Calu3 (cell line): ENCODE measurements around the gene FAM117B. TPM values are rescaled to one million over a fixed set of nuclear protein-coding genes. Genes with fewer than 3 reads are reported as not detected.

Experiments used
- BruUV-seq: library from RNA; stranded (reverse); fragments of 400-500 nt; replicated peaks from 2 replicates; lab custom pipeline; 2021; lab: Mats Ljungman, UMichigan
- CTCF ChIA-PET: fragments of 300-600 bp; sonication (Branson Sonifier 250); formaldehyde crosslinking; loops from one replicate; lab custom pipeline; 2022; ENCODE audit warnings: antibody characterized with exemption; lab: Charles Lee
- DNase-seq: peaks from one replicate; pipeline ENCODE4 v3.0.0; 2022
- H3K27ac Mint-ChIP-seq: one replicate; pipeline ENCODE4 v1.8.0; 2022; ENCODE audit warnings: mixed read lengths; ENCODE audit not compliant: unreplicated experiment
- H3K27me3 Mint-ChIP-seq: one replicate; pipeline ENCODE4 v1.8.0; 2022; ENCODE audit warnings: mixed read lengths; ENCODE audit not compliant: unreplicated experiment
- H3K36me3 Mint-ChIP-seq: one replicate; pipeline ENCODE4 v1.8.0; 2022; ENCODE audit warnings: mild to moderate bottlenecking, moderate library complexity, mixed read lengths; ENCODE audit not compliant: insufficient read depth, unreplicated experiment
- H3K4me1 Mint-ChIP-seq: one replicate; pipeline ENCODE4 v1.8.0; 2022; ENCODE audit warnings: mild to moderate bottlenecking, low read depth, mixed read lengths; ENCODE audit not compliant: unreplicated experiment
- H3K4me3 Mint-ChIP-seq: one replicate; pipeline ENCODE4 v1.8.0; 2022; ENCODE audit warnings: mild to moderate bottlenecking, low read depth, moderate library complexity, mixed read lengths; ENCODE audit not compliant: unreplicated experiment
- H3K9me3 Mint-ChIP-seq: one replicate; pipeline ENCODE4 v1.8.0; 2022; ENCODE audit warnings: low read depth, mixed read lengths; ENCODE audit not compliant: unreplicated experiment
- CTCF ChIP-seq: fragments of 200-600 bp; IDR thresholded peaks from one replicate; pipeline ENCODE4 v1.8.0; 2022; ENCODE audit warnings: antibody characterized with exemption; ENCODE audit not compliant: unreplicated experiment
- intact Hi-C: fragments of 100-400 bp; cut with micrococcal nuclease; formaldehyde crosslinking; loops from one replicate; pipeline ENCODE4 v1.10.0; 2022; ENCODE audit not compliant: unreplicated experiment
- total RNA-seq: library from RNA; stranded (reverse); gene quantifications from 2 replicates; pipeline ENCODE4 v1.2.3, GENCODE V29; 2022

FAM117B gene
- total RNA-seq, 1 experiment from 2014 or later, result 7.5 TPM

GRCh38 chr2:202723746-202724145 is 89.0 kb downstream of the FAM117B start:
- Mint-ChIP-seq H3K9me3 (no peaks in the 10 kb centered on the region), H3K36me3 (no peaks in the 10 kb centered on the region), H3K27me3 (no peaks in the 10 kb centered on the region), H3K27ac (no peak overlapping the region), H3K4me3 (no peak overlapping the region), H3K4me1 (peaks cover 4% of the 10 kb centered on the region)
- no TSS peak for BruUV-seq
- intact Hi-C loops, result no loop called here
- TF ChIP-seq CTCF, result no peak
- CTCF ChIA-PET, result interaction anchor here (0.5 kb wide), 1 partner anchor 585 kb away, joined by 5 read pairs; no protein-coding TSS in a partner anchor
- DNase-seq, result no peak

GRCh38 chr2:202726070-202726469 is 91.3 kb downstream of the FAM117B start:
- intact Hi-C loops, result no loop called here
- no peak overlapping the region for H3K4me3 Mint-ChIP-seq
- no TSS peak for BruUV-seq
- H3K4me1 Mint-ChIP-seq, result no peaks in the 10 kb centered on the region
- no peaks in the 10 kb centered on the region for H3K27me3 Mint-ChIP-seq
- H3K36me3 Mint-ChIP-seq, result no peaks in the 10 kb centered on the region
- CTCF ChIA-PET, result no interaction called here
- no peaks in the 10 kb centered on the region for H3K9me3 Mint-ChIP-seq
- no peak overlapping the region for H3K27ac Mint-ChIP-seq
- no peak for TF ChIP-seq CTCF
- DNase-seq, result no peak

GRCh38 chr2:202736826-202737225 is 102.1 kb downstream of the FAM117B start:
- BruUV-seq, result no TSS peak
- no peak for TF ChIP-seq CTCF
- CTCF ChIA-PET, result no interaction called here

GRCh38 chr2:202743613-202744012 is 108.8 kb downstream of the FAM117B start:
- no TSS peak for BruUV-seq
- Mint-ChIP-seq H3K4me1 (no peaks in the 10 kb centered on the region), H3K4me3 (no peak overlapping the region), H3K36me3 (no peaks in the 10 kb centered on the region), H3K27me3 (no peaks in the 10 kb centered on the region), H3K9me3 (no peaks in the 10 kb centered on the region), H3K27ac (no peak overlapping the region)
- intact Hi-C loops, result no loop called here
- no peak for TF ChIP-seq CTCF
- no peak for DNase-seq
- CTCF ChIA-PET, result no interaction called here

More at GRCh38 chr2:202736826-202737225, 102.1 kb downstream of the FAM117B start:
- Mint-ChIP-seq H3K9me3 (peaks cover 4% of the 10 kb centered on the region), H3K36me3 (no peaks in the 10 kb centered on the region), H3K4me1 (no peaks in the 10 kb centered on the region), H3K4me3 (no peak overlapping the region), H3K27ac (no peak overlapping the region), H3K27me3 (no peaks in the 10 kb centered on the region)
- intact Hi-C loops, result no loop called here
- DNase-seq, result no peak
